Measurements from ENCODE around the gene KIF3C.

The KIF3C gene

GRCh38 chr2:25938345-25938744 is 44.0 kb downstream of the KIF3C start:
- Histone ChIP-seq H3K27me3 (replicated peaks; ENCODE audit: control insufficient read depth, insufficient read depth, low read length) (no peaks in the 10 kb centered on the region), H3K36me3 (ENCODE audit: control insufficient read depth, insufficient read depth, low read length) (no peaks in the 10 kb centered on the region), H3K4me3 (replicated peaks; ENCODE audit: low read depth, low read length) (no peak overlapping the region)
- DNase-seq (ENCODE audit: extremely low read depth, insufficient read length), result no peak
- TF ChIP-seq, protein P1, sequence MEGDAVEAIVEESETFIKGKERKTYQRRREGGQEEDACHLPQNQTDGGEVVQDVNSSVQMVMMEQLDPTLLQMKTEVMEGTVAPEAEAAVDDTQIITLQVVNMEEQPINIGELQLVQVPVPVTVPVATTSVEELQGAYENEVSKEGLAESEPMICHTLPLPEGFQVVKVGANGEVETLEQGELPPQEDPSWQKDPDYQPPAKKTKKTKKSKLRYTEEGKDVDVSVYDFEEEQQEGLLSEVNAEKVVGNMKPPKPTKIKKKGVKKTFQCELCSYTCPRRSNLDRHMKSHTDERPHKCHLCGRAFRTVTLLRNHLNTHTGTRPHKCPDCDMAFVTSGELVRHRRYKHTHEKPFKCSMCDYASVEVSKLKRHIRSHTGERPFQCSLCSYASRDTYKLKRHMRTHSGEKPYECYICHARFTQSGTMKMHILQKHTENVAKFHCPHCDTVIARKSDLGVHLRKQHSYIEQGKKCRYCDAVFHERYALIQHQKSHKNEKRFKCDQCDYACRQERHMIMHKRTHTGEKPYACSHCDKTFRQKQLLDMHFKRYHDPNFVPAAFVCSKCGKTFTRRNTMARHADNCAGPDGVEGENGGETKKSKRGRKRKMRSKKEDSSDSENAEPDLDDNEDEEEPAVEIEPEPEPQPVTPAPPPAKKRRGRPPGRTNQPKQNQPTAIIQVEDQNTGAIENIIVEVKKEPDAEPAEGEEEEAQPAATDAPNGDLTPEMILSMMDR (IDR thresholded peaks at IDR 0.05; ENCODE audit: insufficient read depth, low read length, poor library complexity, severe bottlenecking), result no peak

DNA sequence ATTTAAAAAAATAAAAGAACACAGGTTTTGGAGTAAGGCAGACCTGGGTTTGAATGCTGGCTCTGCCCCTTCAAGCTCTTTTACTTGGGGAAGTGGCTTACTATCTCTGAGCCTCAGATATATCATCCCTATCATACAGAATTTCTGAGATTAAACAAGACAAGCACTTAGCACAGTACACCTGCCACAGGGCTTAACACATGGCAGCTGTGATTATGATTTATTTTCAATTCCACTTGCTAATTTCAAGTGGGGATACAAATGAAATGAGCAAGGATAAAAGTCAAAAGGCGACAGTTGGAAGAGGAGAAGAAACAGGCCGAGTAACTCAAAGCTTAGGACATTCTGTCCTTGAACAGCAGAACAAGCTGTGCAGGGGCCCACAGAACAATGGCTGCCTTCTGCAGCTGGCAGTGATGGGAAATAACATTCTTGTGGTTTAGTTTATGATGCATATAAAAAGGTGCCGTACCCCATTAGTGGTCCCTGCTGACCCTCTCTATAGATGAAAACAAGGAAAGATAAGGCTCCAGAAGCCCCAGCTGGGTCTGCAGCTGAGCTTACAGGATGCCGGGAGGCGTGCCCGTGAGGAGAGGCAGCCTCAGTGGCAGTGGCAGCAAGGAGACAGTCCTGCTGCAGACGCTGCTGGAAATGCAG is 45.3 kb downstream of the KIF3C start:
- no peaks in the 10 kb centered on the region for H3K27me3 ChIP-seq (replicated peaks; ENCODE audit: control insufficient read depth, insufficient read depth, low read length)
- TF ChIP-seq, protein P1 (IDR thresholded peaks at IDR 0.05; ENCODE audit: insufficient read depth, low read length, poor library complexity, severe bottlenecking), result no peak
- DNase-seq (ENCODE audit: extremely low read depth, insufficient read length), result no peak

GRCh38 chr2:25933622-25934021 is 48.7 kb downstream of the KIF3C start:
- no peak for DNase-seq (ENCODE audit: extremely low read depth, insufficient read length)
- no peaks in the 10 kb centered on the region for H3K27me3 ChIP-seq (replicated peaks; ENCODE audit: control insufficient read depth, insufficient read depth, low read length)
- no peak overlapping the region for H3K4me3 ChIP-seq (replicated peaks; ENCODE audit: low read depth, low read length)
- TF ChIP-seq, protein P1 (IDR thresholded peaks at IDR 0.05; ENCODE audit: insufficient read depth, low read length, poor library complexity, severe bottlenecking), result no peak
- H3K36me3 ChIP-seq (ENCODE audit: control insufficient read depth, insufficient read depth, low read length), result no peaks in the 10 kb centered on the region

More for the DNA sequence above, 45.3 kb downstream of the KIF3C start:
- Histone ChIP-seq H3K36me3 (ENCODE audit: control insufficient read depth, insufficient read depth, low read length) (no peaks in the 10 kb centered on the region), H3K4me3 (replicated peaks; ENCODE audit: low read depth, low read length) (no peak overlapping the region)

- no peak for DNase-seq (ENCODE audit: extremely low read depth, insufficient read length)
- no peak overlapping the region for H3K4me3 ChIP-seq (replicated peaks; ENCODE audit: low read depth, low read length)
- TF ChIP-seq, protein P1 (IDR thresholded peaks at IDR 0.05; ENCODE audit: insufficient read depth, low read length, poor library complexity, severe bottlenecking), result no peak
- H3K36me3 ChIP-seq (ENCODE audit: control insufficient read depth, insufficient read depth, low read length), result no peaks in the 10 kb centered on the region
- no peaks in the 10 kb centered on the region for H3K27me3 ChIP-seq (replicated peaks; ENCODE audit: control insufficient read depth, insufficient read depth, low read length)
These were observed 52.4 kb downstream of the KIF3C start for GRCh38 chr2:25929789-25930473.

GRCh38 chr2:25928668-25929067 is 53.6 kb downstream of the KIF3C start:
- no peak for DNase-seq (ENCODE audit: extremely low read depth, insufficient read length)
- Histone ChIP-seq H3K27me3 (replicated peaks; ENCODE audit: control insufficient read depth, insufficient read depth, low read length) (no peaks in the 10 kb centered on the region), H3K4me3 (replicated peaks; ENCODE audit: low read depth, low read length) (no peak overlapping the region), H3K36me3 (ENCODE audit: control insufficient read depth, insufficient read depth, low read length) (no peaks in the 10 kb centered on the region)
- TF ChIP-seq, protein P1 (IDR thresholded peaks at IDR 0.05; ENCODE audit: insufficient read depth, low read length, poor library complexity, severe bottlenecking), result no peak

Data from GM06990 (cell line).